22Rv1 (cell line): ENCODE results near the gene TLCD5.

ENCODE experiments used
- ZFX ChIP-seq: fragments of 450-650 bp; IDR thresholded peaks from 2 replicates; pipeline ENCODE4 v1.6.1; 2017; ENCODE audit warnings: antibody characterized with exemption, borderline replicate concordance
- TF ChIP-seq, protein P1 (sequence below): fragments of 450-650 bp; IDR thresholded peaks from 2 replicates; pipeline ENCODE4 v1.5.1; 2017; ENCODE audit warnings: mild to moderate bottlenecking

DNA sequence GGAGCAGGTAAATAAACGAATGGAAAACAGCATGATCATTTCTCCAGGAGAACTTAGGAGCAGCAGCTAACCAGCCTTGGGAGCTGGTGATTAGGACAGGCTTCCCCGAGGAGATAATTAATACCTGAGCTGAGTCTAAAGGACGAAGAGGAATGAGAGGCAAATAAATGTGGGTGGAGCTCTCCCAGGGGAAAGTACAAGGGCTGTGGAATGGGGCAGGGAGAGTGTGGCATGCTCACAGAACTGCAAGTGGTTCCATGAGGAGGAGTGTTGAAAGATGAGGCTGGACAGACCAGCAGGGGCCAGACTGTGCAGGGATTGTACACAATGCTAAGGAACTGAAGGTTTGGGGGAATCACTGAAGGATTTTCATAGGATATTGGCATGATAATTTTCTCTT is 14.2 kb upstream of the TLCD5 start:
- TF ChIP-seq, protein P1, sequence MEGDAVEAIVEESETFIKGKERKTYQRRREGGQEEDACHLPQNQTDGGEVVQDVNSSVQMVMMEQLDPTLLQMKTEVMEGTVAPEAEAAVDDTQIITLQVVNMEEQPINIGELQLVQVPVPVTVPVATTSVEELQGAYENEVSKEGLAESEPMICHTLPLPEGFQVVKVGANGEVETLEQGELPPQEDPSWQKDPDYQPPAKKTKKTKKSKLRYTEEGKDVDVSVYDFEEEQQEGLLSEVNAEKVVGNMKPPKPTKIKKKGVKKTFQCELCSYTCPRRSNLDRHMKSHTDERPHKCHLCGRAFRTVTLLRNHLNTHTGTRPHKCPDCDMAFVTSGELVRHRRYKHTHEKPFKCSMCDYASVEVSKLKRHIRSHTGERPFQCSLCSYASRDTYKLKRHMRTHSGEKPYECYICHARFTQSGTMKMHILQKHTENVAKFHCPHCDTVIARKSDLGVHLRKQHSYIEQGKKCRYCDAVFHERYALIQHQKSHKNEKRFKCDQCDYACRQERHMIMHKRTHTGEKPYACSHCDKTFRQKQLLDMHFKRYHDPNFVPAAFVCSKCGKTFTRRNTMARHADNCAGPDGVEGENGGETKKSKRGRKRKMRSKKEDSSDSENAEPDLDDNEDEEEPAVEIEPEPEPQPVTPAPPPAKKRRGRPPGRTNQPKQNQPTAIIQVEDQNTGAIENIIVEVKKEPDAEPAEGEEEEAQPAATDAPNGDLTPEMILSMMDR = no peak
- TF ChIP-seq ZFX = no peak
